Measurements from ENCODE around the gene RNU6-9. TPM values are rescaled to one million over a fixed set of nuclear protein-coding genes. Genes with fewer than 3 reads are reported as not detected.

Gene RNU6-9
- total and polyA plus RNA-seq, 2 of the 13 experiments (the other 11 are each of a cell fraction or from before 2014, with no cell fraction given), result under 0.01 TPM; not detected in 1

DNA sequence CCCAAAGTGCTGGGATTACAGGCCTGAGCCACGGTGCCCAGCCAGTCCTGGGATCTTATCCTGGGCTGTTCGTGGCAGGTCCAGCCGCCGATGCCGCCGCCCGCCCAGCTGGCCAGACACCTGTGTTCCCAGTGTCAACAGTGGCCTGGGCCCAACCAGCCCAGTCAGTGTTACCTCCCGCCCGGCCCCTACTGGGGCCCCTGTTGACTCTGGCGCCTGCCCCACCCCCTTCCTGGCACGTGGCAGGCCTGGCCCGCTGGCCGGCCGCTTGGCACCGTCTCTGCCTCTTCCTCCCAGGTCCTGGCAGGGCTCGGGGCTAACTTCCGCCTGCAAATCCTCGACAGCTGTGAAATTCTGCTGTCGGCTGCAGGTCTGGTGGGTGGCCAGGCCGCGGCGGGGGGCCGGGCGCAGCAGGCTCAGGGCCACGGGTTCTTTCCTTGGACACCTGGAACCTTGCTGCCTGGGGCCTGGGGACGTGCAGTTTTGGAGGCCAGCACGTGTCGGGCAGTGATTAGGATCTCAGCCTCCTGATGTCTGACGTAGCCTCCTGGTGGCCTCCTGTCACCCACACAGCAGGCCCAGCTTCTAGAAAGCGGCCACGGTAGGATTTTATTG is 41.7 kb downstream of the RNU6-9 start (continued):
- TF ChIP-seq MBNL3 (CRISPR knock-in tag; conservative IDR thresholded peaks at IDR 0.05), result no peak
- no peak for TF ChIP-seq SRSF9 (IDR thresholded peaks at IDR 0.05; ENCODE audit: borderline replicate concordance, insufficient read depth, low read depth, low read length, poor library complexity, severe bottlenecking)
- TF ChIP-seq ZNF841 (CRISPR knock-in tag; IDR thresholded peaks at IDR 0.05; ENCODE audit: borderline replicate concordance), result no peak
- TF ChIP-seq ZMYM4 (CRISPR knock-in tag; IDR thresholded peaks at IDR 0.05), result peak; percentile 48; the same call in 1 of the 2 replicates
- TF ChIP-seq, protein P1, sequence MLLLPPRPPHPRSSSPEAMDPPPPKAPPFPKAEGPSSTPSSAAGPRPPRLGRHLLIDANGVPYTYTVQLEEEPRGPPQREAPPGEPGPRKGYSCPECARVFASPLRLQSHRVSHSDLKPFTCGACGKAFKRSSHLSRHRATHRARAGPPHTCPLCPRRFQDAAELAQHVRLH (CRISPR knock-in tag; IDR thresholded peaks at IDR 0.05; ENCODE audit: borderline replicate concordance, low read depth), result peak; percentile 83; the same call in 1 of the 2 replicates
- peak; percentile 83 for TF ChIP-seq MED8 (CRISPR knock-in tag; IDR thresholded peaks at IDR 0.05; ENCODE audit: insufficient replicate concordance)
- no peak; the same call in 1 of the 2 replicates for TF ChIP-seq PAX8 (CRISPR knock-in tag; IDR thresholded peaks at IDR 0.05; ENCODE audit: borderline replicate concordance)
- TF ChIP-seq, protein P2, sequence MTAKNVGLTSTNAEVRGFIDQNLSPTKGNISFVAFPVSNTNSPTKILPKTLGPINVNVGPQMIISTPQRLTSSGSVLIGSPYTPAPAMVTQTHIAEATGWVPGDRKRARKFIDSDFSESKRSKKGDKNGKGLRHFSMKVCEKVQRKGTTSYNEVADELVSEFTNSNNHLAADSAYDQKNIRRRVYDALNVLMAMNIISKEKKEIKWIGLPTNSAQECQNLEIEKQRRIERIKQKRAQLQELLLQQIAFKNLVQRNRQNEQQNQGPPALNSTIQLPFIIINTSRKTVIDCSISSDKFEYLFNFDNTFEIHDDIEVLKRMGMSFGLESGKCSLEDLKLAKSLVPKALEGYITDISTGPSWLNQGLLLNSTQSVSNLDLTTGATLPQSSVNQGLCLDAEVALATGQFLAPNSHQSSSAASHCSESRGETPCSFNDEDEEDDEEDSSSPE (CRISPR knock-in tag; IDR thresholded peaks at IDR 0.05), result peak; percentile 88
- TF ChIP-seq TCF12 (IDR thresholded peaks at IDR 0.05), result no peak
- peak; percentile 85; the same call in 1 of the 2 replicates for TF ChIP-seq TCF12 (CRISPR knock-in tag; IDR thresholded peaks at IDR 0.05)
- peak; percentile 87 for TF ChIP-seq SALL1 (CRISPR knock-in tag; IDR thresholded peaks at IDR 0.05)
- TF ChIP-seq RFX1 (IDR thresholded peaks at IDR 0.05), result no peak
- no peak for TF ChIP-seq SP2 (CRISPR knock-in tag; IDR thresholded peaks at IDR 0.05)
- TF ChIP-seq NCOA5 (CRISPR knock-in tag; IDR thresholded peaks at IDR 0.05), result no peak
- TF ChIP-seq ZNF101 (CRISPR knock-in tag; IDR thresholded peaks at IDR 0.05; ENCODE audit: borderline replicate concordance, low read depth), result no peak
- no peak for TF ChIP-seq FOXC1 (CRISPR knock-in tag; IDR thresholded peaks at IDR 0.05; ENCODE audit: borderline replicate concordance)
- TF ChIP-seq SMARCC2 (IDR thresholded peaks at IDR 0.05), result no peak
- TF ChIP-seq ZNF329 (CRISPR knock-in tag; IDR thresholded peaks at IDR 0.05; ENCODE audit: low read depth), result 0 out of 2 replicates have a peak, but pooled peaks have one; percentile 45
- TF ChIP-seq, protein P3, sequence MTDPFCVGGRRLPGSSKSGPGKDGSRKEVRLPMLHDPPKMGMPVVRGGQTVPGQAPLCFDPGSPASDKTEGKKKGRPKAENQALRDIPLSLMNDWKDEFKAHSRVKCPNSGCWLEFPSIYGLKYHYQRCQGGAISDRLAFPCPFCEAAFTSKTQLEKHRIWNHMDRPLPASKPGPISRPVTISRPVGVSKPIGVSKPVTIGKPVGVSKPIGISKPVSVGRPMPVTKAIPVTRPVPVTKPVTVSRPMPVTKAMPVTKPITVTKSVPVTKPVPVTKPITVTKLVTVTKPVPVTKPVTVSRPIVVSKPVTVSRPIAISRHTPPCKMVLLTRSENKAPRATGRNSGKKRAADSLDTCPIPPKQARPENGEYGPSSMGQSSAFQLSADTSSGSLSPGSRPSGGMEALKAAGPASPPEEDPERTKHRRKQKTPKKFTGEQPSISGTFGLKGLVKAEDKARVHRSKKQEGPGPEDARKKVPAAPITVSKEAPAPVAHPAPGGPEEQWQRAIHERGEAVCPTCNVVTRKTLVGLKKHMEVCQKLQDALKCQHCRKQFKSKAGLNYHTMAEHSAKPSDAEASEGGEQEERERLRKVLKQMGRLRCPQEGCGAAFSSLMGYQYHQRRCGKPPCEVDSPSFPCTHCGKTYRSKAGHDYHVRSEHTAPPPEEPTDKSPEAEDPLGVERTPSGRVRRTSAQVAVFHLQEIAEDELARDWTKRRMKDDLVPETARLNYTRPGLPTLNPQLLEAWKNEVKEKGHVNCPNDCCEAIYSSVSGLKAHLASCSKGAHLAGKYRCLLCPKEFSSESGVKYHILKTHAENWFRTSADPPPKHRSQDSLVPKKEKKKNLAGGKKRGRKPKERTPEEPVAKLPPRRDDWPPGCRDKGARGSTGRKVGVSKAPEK (CRISPR knock-in tag; IDR thresholded peaks at IDR 0.05; ENCODE audit: borderline replicate concordance), result no peak
- TF ChIP-seq NFYC (CRISPR knock-in tag; IDR thresholded peaks at IDR 0.05), result 0 out of 2 replicates have a peak, but pooled peaks have one; percentile 41
- TF ChIP-seq ZNF713 (CRISPR knock-in tag; IDR thresholded peaks at IDR 0.05), result 0 out of 2 replicates have a peak, but pooled peaks have one; percentile 57
- TF ChIP-seq FOXM1 (CRISPR knock-in tag; IDR thresholded peaks at IDR 0.05), result no peak
- TF ChIP-seq, protein P4, sequence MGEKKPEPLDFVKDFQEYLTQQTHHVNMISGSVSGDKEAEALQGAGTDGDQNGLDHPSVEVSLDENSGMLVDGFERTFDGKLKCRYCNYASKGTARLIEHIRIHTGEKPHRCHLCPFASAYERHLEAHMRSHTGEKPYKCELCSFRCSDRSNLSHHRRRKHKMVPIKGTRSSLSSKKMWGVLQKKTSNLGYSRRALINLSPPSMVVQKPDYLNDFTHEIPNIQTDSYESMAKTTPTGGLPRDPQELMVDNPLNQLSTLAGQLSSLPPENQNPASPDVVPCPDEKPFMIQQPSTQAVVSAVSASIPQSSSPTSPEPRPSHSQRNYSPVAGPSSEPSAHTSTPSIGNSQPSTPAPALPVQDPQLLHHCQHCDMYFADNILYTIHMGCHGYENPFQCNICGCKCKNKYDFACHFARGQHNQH (CRISPR knock-in tag; IDR thresholded peaks at IDR 0.05), result peak; percentile 97
- TF ChIP-seq, protein P5, sequence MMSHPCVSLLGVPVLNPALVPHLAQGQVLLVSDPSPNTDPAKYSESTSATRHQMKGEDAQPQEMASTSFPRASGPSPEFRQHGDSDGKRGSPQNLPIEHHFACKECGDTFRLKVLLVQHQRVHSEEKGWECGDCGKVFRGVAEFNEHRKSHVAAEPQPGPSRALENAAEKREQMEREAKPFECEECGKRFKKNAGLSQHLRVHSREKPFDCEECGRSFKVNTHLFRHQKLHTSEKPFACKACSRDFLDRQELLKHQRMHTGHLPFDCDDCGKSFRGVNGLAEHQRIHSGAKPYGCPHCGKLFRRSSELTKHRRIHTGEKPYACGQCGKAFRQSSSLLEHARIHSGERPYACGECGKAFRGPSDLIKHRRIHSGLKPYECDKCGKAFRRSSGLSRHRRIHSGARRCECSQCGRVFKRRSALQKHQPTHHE (CRISPR knock-in tag; IDR thresholded peaks at IDR 0.05; ENCODE audit: borderline replicate concordance), result peak; percentile 87; the same call in 1 of the 2 replicates

Measured in HepG2 (cell line).